Osteoblast (primary cell): ENCODE results near the gene ZMAT2. TPM values are rescaled to one million over a fixed set of nuclear protein-coding genes. Genes with fewer than 3 reads are reported as not detected.
A peak's percentile ranks its signal among the peaks of the same experiment; 100 is the strongest.
"Not testable (repeated sequence)": the region's sequence is repeated elsewhere in the genome, so short reads cannot be mapped to it uniquely, and the experiment has no call there.

Experiments
- DNase-seq: peaks from one replicate; pipeline ENCODE4 v3.0.0; 2011; ENCODE audit warnings: low spot score, mixed read lengths; ENCODE audit not compliant: insufficient read length; ENCODE audit errors: missing footprints
- H2AFZ ChIP-seq: 2 replicates; pipeline ENCODE4 v1.6.0; 2011; ENCODE audit warnings: mild to moderate bottlenecking, low read length
- H3K27ac ChIP-seq: 2 replicates; pipeline ENCODE4 v1.5.1; 2011; ENCODE audit warnings: mild to moderate bottlenecking, low read depth, low read length, moderate library complexity
- H3K27me3 ChIP-seq: 2 replicates; pipeline ENCODE4 v1.6.0; 2012; ENCODE audit warnings: mild to moderate bottlenecking, control low read depth, inconsistent platforms, low read length, moderate library complexity; ENCODE audit not compliant: insufficient read depth
- H3K36me3 ChIP-seq: 2 replicates; pipeline ENCODE4 v1.5.1; 2011; ENCODE audit warnings: mild to moderate bottlenecking, low read length, control low read depth, moderate library complexity; ENCODE audit not compliant: insufficient read depth
- H3K4me1 ChIP-seq: 2 replicates; pipeline ENCODE4 v1.5.1; 2011; ENCODE audit warnings: mild to moderate bottlenecking, low read length, control low read depth, moderate library complexity; ENCODE audit not compliant: insufficient read depth
- H3K4me2 ChIP-seq: 2 replicates; pipeline ENCODE4 v1.6.0; 2011; ENCODE audit warnings: mild to moderate bottlenecking, low read length; ENCODE audit not compliant: insufficient read depth
- H3K4me3 ChIP-seq: fragments of 200-600 bp; sonication (generic); 3 replicates; pipeline ENCODE4 v1.5.1; 2012; ENCODE audit warnings: mild to moderate bottlenecking, low read length, inconsistent platforms; ENCODE audit not compliant: insufficient read depth
- H3K79me2 ChIP-seq: 2 replicates; pipeline ENCODE4 v1.6.0; 2012; ENCODE audit warnings: mild to moderate bottlenecking, low read length, control low read depth, inconsistent platforms; ENCODE audit not compliant: insufficient read depth
- H3K9me3 ChIP-seq: 2 replicates; pipeline ENCODE4 v1.5.1; 2011; ENCODE audit warnings: low read depth, low read length, control low read depth
- H4K20me1 ChIP-seq: 2 replicates; pipeline ENCODE4 v1.6.0; 2012; ENCODE audit warnings: mild to moderate bottlenecking, low read length, control low read depth; ENCODE audit not compliant: insufficient read depth
- CTCF ChIP-seq: IDR thresholded peaks from 2 replicates; pipeline ENCODE4 v1.5.1; 2011; ENCODE audit warnings: mild to moderate bottlenecking, low read depth, low read length, moderate library complexity; ENCODE audit errors: extremely low read depth
- total RNA-seq: library from RNA; depleted of rRNA; stranded (reverse); fragments of >200 nt; gene quantifications from 2 replicates; pipeline ENCODE4 v1.2.3, GENCODE V29; 2012

The ZMAT2 gene
- total RNA-seq: 31.8 and 33.9 TPM in 2 replicates

- DNase-seq: peak; percentile 87
- peaks cover 79% of the 10 kb centered on the region for H3K36me3 ChIP-seq
- peaks cover 31% of the 10 kb centered on the region for H3K79me2 ChIP-seq
- H2AFZ ChIP-seq: peak within 1 kb of the TSS; percentile 81
- no peaks in the 10 kb centered on the region for H3K9me3 ChIP-seq
- peak within 1 kb of the TSS; percentile 66 for H3K27ac ChIP-seq
- H3K4me1 ChIP-seq: peaks cover 8% of the 10 kb centered on the region
- H3K4me3 ChIP-seq: peak within 1 kb of the TSS; percentile 87
- no peak for TF ChIP-seq CTCF
- H3K4me2 ChIP-seq: peak within 1 kb of the TSS; percentile 97
- peaks cover 7% of the 10 kb centered on the region for H4K20me1 ChIP-seq
- H3K27me3 ChIP-seq: no peaks in the 10 kb centered on the region
Observed at GRCh38 chr5:140700177-140701144, at the start of gene ZMAT2. TSS of gene ZMAT2 (plus strand) at chr5:140700447. CDS start at chr5:140700461, 14 bp downstream.

GRCh38 chr5:140658870-140659269 lies 41.4 kb upstream of the ZMAT2 start:
- Histone ChIP-seq H3K36me3 (peaks cover 94% of the 10 kb centered on the region), H3K79me2 (no peaks in the 10 kb centered on the region), H3K4me3 (no peak overlapping the region), H3K4me1 (no peaks in the 10 kb centered on the region), H3K4me2 (no peak overlapping the region), H2AFZ (no peak overlapping the region), H4K20me1 (no peaks in the 10 kb centered on the region), H3K9me3 (no peaks in the 10 kb centered on the region), H3K27ac (no peak overlapping the region), H3K27me3 (no peaks in the 10 kb centered on the region)
- DNase-seq: no peak
- TF ChIP-seq CTCF: no peak

- not testable (repeated sequence) for H3K79me2 ChIP-seq, H3K4me3 ChIP-seq, DNase-seq, H3K27ac ChIP-seq, H3K4me2 ChIP-seq, H3K27me3 ChIP-seq, H3K4me1 ChIP-seq, H2AFZ ChIP-seq, H3K9me3 ChIP-seq, H4K20me1 ChIP-seq
- H3K36me3 ChIP-seq: peaks cover 79% of the 10 kb centered on the region
Observed at GRCh38 chr5:140660371-140660770, 39.9 kb upstream of the ZMAT2 start.

- Histone ChIP-seq H3K4me3 (peak overlapping the region; percentile 84), H3K79me2 (peaks cover 39% of the 10 kb centered on the region), H3K9me3 (no peaks in the 10 kb centered on the region), H3K36me3 (peaks cover 56% of the 10 kb centered on the region), H3K4me2 (peak overlapping the region; percentile 90), H3K4me1 (peaks cover 6% of the 10 kb centered on the region), H3K27ac (peak overlapping the region; percentile 84), H4K20me1 (peaks cover 13% of the 10 kb centered on the region), H3K27me3 (no peaks in the 10 kb centered on the region), H2AFZ (peak overlapping the region; percentile 84)
- no peak for DNase-seq
- TF ChIP-seq CTCF: no peak
Observed at GRCh38 chr5:140664030-140664358, 36.3 kb upstream of the ZMAT2 start.
